Cardiac muscle cell (in vitro differentiated cells and primary cell): Measurements from ENCODE around the gene NRGN. TPM values are rescaled to one million over a fixed set of nuclear protein-coding genes. Genes with fewer than 3 reads are reported as not detected.
"Not testable (repeated sequence)": the region's sequence is repeated elsewhere in the genome, so short reads cannot be mapped to it uniquely, and the experiment has no call there.

Experiments used
- DNase-seq, 2 donors: peaks; one replicate each; pipeline versions ENCODE4 v3.0.0 to v3.0.0-alpha.2; 2010 to 2017; ENCODE audit warnings: low read depth in 1 of 2, low spot score in 1 of 2
- H3K27ac ChIP-seq: fragments of 200-600 bp; sonication (generic); 2 replicates; pipeline ENCODE4 v1.5.1; 2016
- H3K27me3 ChIP-seq: fragments of 200-600 bp; sonication (generic); 2 replicates; pipeline ENCODE4 v1.6.0; 2016; ENCODE audit warnings: control low read depth
- H3K36me3 ChIP-seq: fragments of 200-600 bp; sonication (generic); 2 replicates; pipeline ENCODE4 v1.5.1; 2016; ENCODE audit warnings: control low read depth
- H3K4me1 ChIP-seq: fragments of 200-600 bp; sonication (generic); 2 replicates; pipeline ENCODE4 v1.8.1; 2017; ENCODE audit warnings: low read depth, mild to moderate bottlenecking, mixed run types
- H3K4me3 ChIP-seq: fragments of 200-600 bp; sonication (generic); 2 replicates; pipeline ENCODE4 v1.5.1; 2016; ENCODE audit warnings: mild to moderate bottlenecking
- H3K9me3 ChIP-seq: fragments of 200-600 bp; sonication (generic); 2 replicates; pipeline ENCODE4 v1.5.1; 2017; ENCODE audit warnings: low read depth, mild to moderate bottlenecking, control low read depth
- CTCF ChIP-seq: IDR thresholded peaks from 2 replicates; pipeline ENCODE4 v1.5.1; 2012; ENCODE audit warnings: low read depth, mild to moderate bottlenecking, low read length
- polyA plus RNA-seq: library from polyadenylated mRNA; unstranded; fragments of >200 nt; fragmentation: Nextera tagmentation; extraction: Ambion mirVana; gene quantifications from 2 replicates; pipeline ENCODE4 v1.2.1, GENCODE V29; 2016
- total RNA-seq: library from RNA; depleted of rRNA; stranded (reverse); fragments of >200 nt; gene quantifications from 2 replicates; pipeline ENCODE4 v1.2.3, GENCODE V29; 2016

The NRGN gene
- total and polyA plus RNA-seq, 2 experiments from 2014 or later = 1.1 to 2.1 TPM

- Histone ChIP-seq H3K27ac (no peak overlapping the region), H3K36me3 (peaks cover 26% of the 10 kb centered on the region), H3K27me3 (no peaks in the 10 kb centered on the region)
Observed at GRCh38 chr11:124768914-124769313, 29.2 kb downstream of the NRGN start.

DNA sequence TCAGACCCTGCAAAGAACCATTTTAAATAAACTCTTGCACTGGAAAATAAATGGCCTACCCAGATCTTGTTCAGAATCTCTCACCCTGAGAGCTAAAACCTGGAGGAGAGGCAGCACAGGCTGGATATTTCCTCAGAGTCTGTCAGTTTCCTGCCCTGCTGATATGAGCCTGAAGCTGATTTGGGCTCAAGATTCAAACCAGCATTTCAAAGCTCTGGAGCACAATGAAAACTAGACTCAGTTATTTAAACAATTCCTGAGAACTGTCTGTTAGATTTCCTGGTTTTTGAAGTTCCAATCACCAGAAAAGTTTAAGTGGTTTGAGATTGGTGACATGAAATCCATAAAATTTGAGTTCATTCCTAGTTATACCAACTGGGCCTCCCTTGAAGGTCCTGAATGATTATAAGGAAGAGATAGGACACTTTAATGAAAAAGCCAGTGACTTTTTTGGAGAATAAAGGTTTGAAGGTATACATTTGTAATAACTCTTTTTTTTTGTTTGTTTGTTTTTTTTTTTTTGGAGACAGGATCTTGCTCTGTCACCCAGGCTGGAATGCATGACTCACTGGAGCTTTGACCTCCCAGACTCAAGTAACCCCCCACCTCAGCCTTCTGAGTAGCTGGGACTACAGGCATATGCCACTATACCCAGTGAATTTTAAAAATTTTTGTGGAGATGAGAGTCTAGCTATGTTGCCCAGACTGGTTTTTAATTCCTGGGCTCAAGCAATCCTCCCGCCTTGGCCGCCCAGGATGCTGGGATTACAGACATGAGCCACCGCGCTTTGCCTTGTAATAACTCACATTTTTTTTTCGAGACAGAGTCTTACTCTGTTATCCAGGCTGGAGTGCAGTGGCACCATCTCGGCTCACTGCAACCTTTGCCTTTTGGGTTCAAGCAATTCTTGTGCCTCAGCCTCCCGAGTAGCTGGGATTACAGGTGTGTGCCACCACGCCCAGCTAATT, 30.3 kb downstream of the NRGN start:
- DNase-seq = peak in 1 of 2 donors; percentile 60
- Histone ChIP-seq H3K9me3 (no peaks in the 10 kb centered on the region), H3K27ac (no peak overlapping the region), H3K36me3 (peaks cover 33% of the 10 kb centered on the region), H3K4me3 (no peak overlapping the region), H3K4me1 (no peaks in the 10 kb centered on the region), H3K27me3 (no peaks in the 10 kb centered on the region)
- no peak for TF ChIP-seq CTCF

More at GRCh38 chr11:124768914-124769313, 29.2 kb downstream of the NRGN start:
- DNase-seq = no peak
- no peak for TF ChIP-seq CTCF
- Histone ChIP-seq H3K9me3 (no peaks in the 10 kb centered on the region), H3K4me3 (no peak overlapping the region), H3K4me1 (no peaks in the 10 kb centered on the region)

DNA sequence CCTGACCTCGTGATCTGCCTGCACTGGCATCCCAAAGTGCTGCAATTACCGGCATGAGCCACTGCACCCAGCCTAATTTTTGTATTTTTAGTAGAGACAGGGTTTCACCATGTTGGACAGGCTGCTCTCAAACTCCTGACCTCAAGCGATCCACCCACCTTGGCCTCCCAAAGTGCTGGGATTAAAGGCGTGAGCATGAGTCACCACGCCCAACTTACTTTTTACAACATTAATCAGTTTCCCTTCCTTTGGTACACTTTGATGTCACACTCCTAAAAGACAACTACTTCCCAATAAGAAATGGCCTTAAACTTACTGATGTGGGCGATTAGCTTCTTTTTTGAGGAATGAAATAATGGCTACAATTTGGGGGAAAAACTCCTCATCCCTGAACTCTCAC, 31.2 kb downstream of the NRGN start:
- H3K27me3 ChIP-seq, H3K9me3 ChIP-seq, H3K4me1 ChIP-seq, H3K27ac ChIP-seq, H3K4me3 ChIP-seq, DNase-seq: not testable (repeated sequence)
- H3K36me3 ChIP-seq = peaks cover 32% of the 10 kb centered on the region

GRCh38 chr11:124776865-124777645, 37.3 kb downstream of the NRGN start:
- no peak for TF ChIP-seq CTCF
- Histone ChIP-seq H3K4me1 (no peaks in the 10 kb centered on the region), H3K36me3 (peaks cover 12% of the 10 kb centered on the region), H3K4me3 (no peak overlapping the region), H3K27ac (peak overlapping the region; percentile 26), H3K27me3 (no peaks in the 10 kb centered on the region), H3K9me3 (no peaks in the 10 kb centered on the region)
- no peak for DNase-seq

GRCh38 chr11:124778281-124778680, 38.5 kb downstream of the NRGN start:
- no peak overlapping the region for H3K27ac ChIP-seq
- H3K36me3 ChIP-seq = peaks cover 9% of the 10 kb centered on the region
- DNase-seq = no peak
- H3K4me1 ChIP-seq = no peaks in the 10 kb centered on the region
- no peaks in the 10 kb centered on the region for H3K27me3 ChIP-seq
- no peaks in the 10 kb centered on the region for H3K9me3 ChIP-seq
- H3K4me3 ChIP-seq = no peak overlapping the region
- TF ChIP-seq CTCF = peak; percentile 28
